Vein endothelial cell (primary cell): ENCODE data around the gene CKM. TPM values are rescaled to one million over a fixed set of nuclear protein-coding genes. Genes with fewer than 3 reads are reported as not detected.

Experiments
- total RNA-seq: library from RNA; depleted of rRNA; stranded (reverse); fragments of >200 nt; gene quantifications from 2 replicates; pipeline ENCODE4 v1.2.3, GENCODE V29; 2012

CKM gene
- not detected in 2 replicates for total RNA-seq

DNA sequence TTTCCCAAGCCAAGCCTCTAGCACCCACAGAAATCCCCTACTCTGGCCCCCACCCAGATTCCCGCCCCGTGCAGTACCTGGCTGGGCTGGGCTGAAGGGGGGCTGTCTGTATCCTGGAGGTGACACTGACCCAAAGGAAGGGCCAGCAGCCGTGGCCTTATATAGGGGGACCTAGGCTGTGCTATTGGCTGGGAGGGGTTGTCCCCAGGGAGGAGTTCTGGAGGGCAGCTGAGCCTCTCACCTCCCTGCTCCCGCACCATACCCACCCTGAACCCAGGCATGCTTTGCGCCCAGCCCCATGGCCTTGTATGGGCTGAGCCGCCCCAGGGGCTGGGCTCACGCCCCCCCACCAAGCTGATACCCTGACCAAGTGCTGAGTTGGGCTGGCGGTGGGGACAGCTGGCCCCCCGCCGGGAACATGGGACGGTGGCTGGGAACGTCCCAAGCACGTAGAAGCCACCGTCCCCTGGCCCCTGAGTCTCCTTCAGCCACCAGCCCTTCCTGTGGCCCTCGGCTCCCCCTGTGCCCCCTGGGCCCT lies at the start of gene CKM:
Gene CKM, minus strand, starts transcription at position 132 of the 538 bp plus-strand sequence. CDS start 3,162 bp downstream, outside the sequence.

DNA sequence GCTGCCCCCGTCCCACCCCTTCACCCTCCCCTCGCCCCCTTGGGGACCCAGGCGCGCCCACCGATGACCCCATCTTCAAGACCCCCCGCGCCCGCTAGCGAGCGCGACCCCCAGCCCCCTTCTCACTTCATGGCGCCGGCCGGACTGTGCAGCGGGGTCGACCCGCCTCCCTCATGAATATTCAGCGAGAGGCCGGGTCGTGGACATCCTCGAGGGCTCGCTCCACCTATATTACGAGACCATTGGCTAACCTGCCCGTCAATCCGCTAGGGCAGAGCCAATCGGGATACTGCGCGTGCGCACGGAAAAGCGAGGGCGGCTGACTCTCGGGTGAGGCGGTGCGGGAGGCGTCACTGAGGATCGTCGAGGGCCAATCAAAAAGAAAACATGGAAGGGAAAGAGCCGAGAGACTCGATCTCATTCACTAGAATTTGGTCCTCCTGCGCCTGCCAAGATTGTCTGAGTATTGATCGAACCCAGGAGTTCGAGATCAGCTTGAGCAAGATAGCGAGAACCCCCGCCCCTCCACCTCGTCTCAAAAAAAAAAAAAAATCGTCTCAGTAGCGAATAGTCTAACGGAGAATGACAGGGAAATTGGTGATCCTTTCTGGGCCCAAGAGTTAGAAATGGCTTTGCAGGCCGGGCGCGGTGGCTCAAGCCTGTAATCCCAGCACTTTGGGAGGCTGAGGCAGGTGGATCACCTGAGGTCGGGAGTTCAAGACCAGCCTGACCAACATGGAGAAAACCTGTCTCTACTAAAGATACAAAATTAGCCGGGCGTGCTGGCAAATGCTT lies 47.9 kb upstream of the CKM start, which contains the start of gene ERCC2:
Gene ERCC2, minus strand, starts transcription at position 164 of the 795 bp plus-strand sequence. Its CDS starts 33 bp downstream, at position 131.

DNA sequence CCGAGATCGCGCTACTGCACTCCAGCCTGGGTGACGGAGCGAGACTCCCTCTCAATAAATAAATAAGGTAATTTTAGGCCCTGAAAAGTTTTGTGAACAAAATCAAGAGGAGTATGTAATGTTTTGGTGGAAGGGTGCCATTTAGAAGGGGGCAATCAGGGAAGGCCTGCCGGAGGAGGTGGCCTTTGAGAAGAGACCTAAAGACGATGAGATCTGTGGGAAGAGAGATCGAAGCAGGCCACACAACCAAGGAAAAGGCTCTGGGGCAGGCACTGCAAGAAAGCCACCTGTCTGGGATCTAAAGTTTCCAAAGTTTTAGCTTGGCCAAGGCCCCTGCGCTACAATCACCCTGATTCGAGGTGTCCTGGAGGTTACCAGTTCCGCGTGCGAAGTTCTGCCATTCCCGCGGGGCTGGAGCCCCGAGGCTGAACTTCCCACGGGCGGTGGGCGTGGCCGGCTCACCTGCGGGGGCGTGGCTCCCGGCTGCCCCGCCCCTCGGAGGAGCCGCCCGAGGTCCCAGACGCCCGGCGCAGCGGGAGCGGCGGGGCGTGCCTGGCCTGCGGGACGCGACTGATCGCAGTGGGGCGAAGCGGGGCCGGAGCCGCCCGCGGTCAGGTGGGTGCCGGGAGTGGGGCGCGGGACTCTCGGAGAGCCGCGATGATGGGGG lies 17.7 kb upstream of the CKM start, which contains the start of gene KLC3:
Gene KLC3, plus strand, starts transcription at position 519 of the 667 bp plus-strand sequence. CDS start 4,792 bp downstream, outside the sequence.

Other genes with a start within 250 kb of the CKM start
- 0.33 and 0.48 TPM in 2 replicates for gene ZNF296, start 246.4 kb downstream of the CKM start, total RNA-seq
- 21.6 and 27.9 TPM in 2 replicates for gene GEMIN7, start 243.6 kb downstream of the CKM start, total RNA-seq
- gene PPP1R37, start 229.7 kb downstream of the CKM start, total RNA-seq = 37.4 and 50.3 TPM in 2 replicates
- gene NKPD1, start 161.9 kb downstream of the CKM start, total RNA-seq = 0.65 TPM in 1 of 2 replicates, not detected in the other
- 11.9 and 28.4 TPM in 2 replicates for gene TRAPPC6A, start 144.6 kb downstream of the CKM start, total RNA-seq
- gene BLOC1S3, start 144.1 kb downstream of the CKM start, total RNA-seq = 8.8 and 9.1 TPM in 2 replicates
- 0.38 and 1.6 TPM in 2 replicates for gene EXOC3L2, start 77.5 kb downstream of the CKM start, total RNA-seq
- 20.4 and 32.7 TPM in 2 replicates for gene MARK4, start 71.6 kb downstream of the CKM start, total RNA-seq
- 0.33 TPM in 1 of 2 replicates, not detected in the other for gene KLC3, start 17.9 kb upstream of the CKM start, total RNA-seq
- gene ERCC2, start 47.7 kb upstream of the CKM start, total RNA-seq = 35.6 and 61.1 TPM in 2 replicates
- 24.6 and 24.8 TPM in 2 replicates for gene PPP1R13L, start 82.2 kb upstream of the CKM start, total RNA-seq
- 20.9 and 27.5 TPM in 2 replicates for gene POLR1G, start 83.8 kb upstream of the CKM start, total RNA-seq
- gene ERCC1, start 101.0 kb upstream of the CKM start, total RNA-seq = 84.4 and 98.3 TPM in 2 replicates
- 0.48 and 0.65 TPM in 2 replicates for gene FOSB, start 145.1 kb upstream of the CKM start, total RNA-seq
- gene RTN2, start 174.2 kb upstream of the CKM start, total RNA-seq = 6.1 and 13.1 TPM in 2 replicates
- 2.0 and 2.3 TPM in 2 replicates for gene PPM1N, start 175.6 kb upstream of the CKM start, total RNA-seq
- gene VASP, start 184.6 kb upstream of the CKM start, total RNA-seq = 195 and 198 TPM in 2 replicates